HepG2 (cell line): ENCODE data around the gene SLC25A18. TPM values are rescaled to one million over a fixed set of nuclear protein-coding genes. Genes with fewer than 3 reads are reported as not detected.
A peak's percentile ranks its signal among the peaks of the same experiment; 100 is the strongest.

ENCODE experiments used
- ATAC-seq: fragments of 200-7000 bp; cut with Tn5 transposase; 3 replicates; pipeline ENCODE4 v1.9.1; 2020; ENCODE audit warnings: mild to moderate bottlenecking, moderate library complexity
- BruUV-seq: library from RNA; stranded (reverse); fragments of 400-500 nt; replicated peaks from 2 replicates; lab custom pipeline; 2021; lab: Mats Ljungman, UMichigan
- CTCF ChIA-PET: fragments of 300-600 bp; formaldehyde crosslinking; extraction: SDS; loops from one replicate; lab custom pipeline; 2021; ENCODE audit warnings: low total read pairs, inconsistent platforms, low intra/inter-chr PET ratio; lab: Yijun Ruan, JAX
- POLR2A ChIA-PET: fragments of 350-600 bp; sonication (Branson Sonifier 250); formaldehyde crosslinking; loops from one replicate; lab custom pipeline; 2020; ENCODE audit warnings: antibody characterized with exemption, inconsistent platforms; lab: Yijun Ruan, JAX
- DNase-seq: peaks from one replicate; pipeline ENCODE4 v3.0.0-alpha.2; 2015; ENCODE audit warnings: low spot score
- FAIRE-seq: peaks from 3 replicates; lab custom pipeline; 2011; peaks lifted over from hg19 to GRCh38; lab: Jason Lieb, UNC
- H2AFZ ChIP-seq: one replicate; pipeline ENCODE4 v1.6.1; 2011; ENCODE audit warnings: low read length, inconsistent platforms
- H3K27ac ChIP-seq: fragments of 300-600 bp; 3 replicates; pipeline ENCODE4 v1.8.0; 2011; ENCODE audit warnings: mixed run types, mild to moderate bottlenecking, mixed read lengths, low read length, inconsistent platforms; ENCODE audit not compliant: insufficient read depth; ENCODE audit errors: extremely low read length
- H3K27me3 ChIP-seq, 2 experiments: fragments of 200-600 bp in 1 of 2; 2 replicates in 1 of 2; 3 replicates in 1 of 2; pipeline versions ENCODE4 v1.6.0 to v1.8.0; 2011; ENCODE audit warnings: low read length in 2 of 2, mild to moderate bottlenecking in 2 of 2, moderate library complexity in 2 of 2, inconsistent platforms in 1 of 2; ENCODE audit not compliant: insufficient read depth in 2 of 2, control insufficient read depth in 1 of 2
- H3K36me3 ChIP-seq, 2 experiments: fragments of 200-600 bp in 1 of 2; replicated peaks in 1 of 2; 2 replicates in 1 of 2; 3 replicates in 1 of 2; pipeline versions ENCODE4 v1.5.1 to v1.8.0; 2011; ENCODE audit warnings: low read length in 2 of 2, inconsistent platforms in 1 of 2; ENCODE audit not compliant: insufficient read depth in 2 of 2, control insufficient read depth in 1 of 2
- H3K4me1 ChIP-seq: 2 replicates; pipeline ENCODE4 v1.5.1; 2012; ENCODE audit warnings: low read length, inconsistent platforms; ENCODE audit not compliant: insufficient read depth
- H3K4me2 ChIP-seq: 2 replicates; pipeline ENCODE4 v1.6.0; 2011; ENCODE audit warnings: low read depth, low read length, inconsistent platforms
- H3K4me3 ChIP-seq, 3 experiments: fragments of 200-600 bp in 1 of 3; sonication (generic), shearing (Covaris generic) in 1 of 3; replicated peaks in 1 of 3; 2 replicates each; pipeline ENCODE4 v1.5.1; 2011 to 2016; ENCODE audit warnings: low read length in 3 of 3, inconsistent platforms in 2 of 3, low read depth in 2 of 3, mild to moderate bottlenecking in 2 of 3, control low read depth in 1 of 3, mixed read lengths in 1 of 3; ENCODE audit not compliant: insufficient read depth in 1 of 3
- H3K79me2 ChIP-seq: one replicate; pipeline ENCODE4 v1.6.1; 2011; ENCODE audit warnings: low read length, inconsistent platforms; ENCODE audit not compliant: insufficient read depth
- H3K9ac ChIP-seq: 2 replicates; pipeline ENCODE4 v1.6.0; 2011; ENCODE audit warnings: mild to moderate bottlenecking, low read depth, low read length, inconsistent platforms; ENCODE audit not compliant: insufficient read depth
- H3K9me3 ChIP-seq: 2 replicates; pipeline ENCODE4 v1.5.1; 2012; ENCODE audit warnings: mild to moderate bottlenecking, low read length
- H4K20me1 ChIP-seq: 2 replicates; pipeline ENCODE4 v1.6.0; 2011; ENCODE audit warnings: inconsistent platforms, mild to moderate bottlenecking, low read length, moderate library complexity; ENCODE audit not compliant: insufficient read depth
- GFI1 ChIP-seq: sonication (generic); formaldehyde crosslinking; IDR thresholded peaks from 2 replicates; pipeline ENCODE4 v1.5.0; 2020; ENCODE audit warnings: missing genetic modification reagents, mild to moderate bottlenecking, borderline replicate concordance
- IRF1 ChIP-seq: sonication (generic); formaldehyde crosslinking; IDR thresholded peaks from 2 replicates; pipeline ENCODE4 v1.4.0; 2020; ENCODE audit warnings: low read depth, mild to moderate bottlenecking, missing genetic modification reagents
- MBNL3 ChIP-seq: fragments of 250-450 bp; sonication (Bioruptor Pico); conservative IDR thresholded peaks from 2 replicates; pipeline ENCODE4 v1.8.0; 2022; ENCODE audit warnings: mild to moderate bottlenecking, inconsistent platforms
- MTF2 ChIP-seq: sonication (generic); formaldehyde crosslinking; IDR thresholded peaks from 2 replicates; pipeline ENCODE4 v1.5.0; 2020; ENCODE audit warnings: missing genetic modification reagents, borderline replicate concordance
- NFATC3 ChIP-seq: sonication (generic); formaldehyde crosslinking; IDR thresholded peaks from 2 replicates; pipeline ENCODE4 v1.5.1; 2020; ENCODE audit warnings: mild to moderate bottlenecking, missing genetic modification reagents
- PITX1 ChIP-seq: sonication (generic); formaldehyde crosslinking; IDR thresholded peaks from 2 replicates; pipeline ENCODE4 v1.5.1; 2020; ENCODE audit warnings: mild to moderate bottlenecking, missing genetic modification reagents
- SRF ChIP-seq: IDR thresholded peaks from 2 replicates; pipeline ENCODE4 v1.6.1; 2011; ENCODE audit warnings: mild to moderate bottlenecking, low read depth, low read length, moderate library complexity
- ZBTB49 ChIP-seq: sonication (generic); formaldehyde crosslinking; IDR thresholded peaks from 2 replicates; pipeline ENCODE4 v1.4.0; 2020; ENCODE audit warnings: missing genetic modification reagents, borderline replicate concordance
- ZMYM3 ChIP-seq: sonication (generic); formaldehyde crosslinking; IDR thresholded peaks from 2 replicates; pipeline ENCODE4 v1.5.1; 2020; ENCODE audit warnings: mild to moderate bottlenecking, missing genetic modification reagents
- ZNF318 ChIP-seq: sonication (generic); formaldehyde crosslinking; IDR thresholded peaks from 2 replicates; pipeline ENCODE4 v1.4.0; 2020; ENCODE audit warnings: mild to moderate bottlenecking, missing genetic modification reagents
- ZNF83 ChIP-seq: sonication (generic); formaldehyde crosslinking; IDR thresholded peaks from 2 replicates; pipeline ENCODE4 v1.4.0; 2020; ENCODE audit warnings: missing genetic modification reagents, mild to moderate bottlenecking, borderline replicate concordance
- WGBS: methylation state at CpG from one replicate; pipeline ENCODE4 v1.1.6; 2017; ENCODE audit warnings: low lambda C conversion rate; 5-methylcytosine and 5-hydroxymethylcytosine counted together
- in situ Hi-C: cut with HindIII; loops from 2 replicates; pipeline ENCODE4 v1.10.0; 2017; ENCODE audit warnings: low pct_unique_long_range_greater_than_20kb; ENCODE audit not compliant: extremely low pct_ligation_motif_present
- intact Hi-C: fragments of 100-400 bp; cut with micrococcal nuclease; formaldehyde crosslinking; loops from one replicate; pipeline ENCODE4 v1.10.0; 2022; ENCODE audit not compliant: unreplicated experiment
- polyA plus RNA-seq, 8 experiments: library from polyadenylated mRNA; depleted of rRNA in 3 of 8; stranded (reverse) in 7 of 8; unstranded in 1 of 8; fragments of >200 nt; fragmentation: Illumina TruSeq in 4 of 8; extraction: Trizol in 4 of 8; gene quantifications; 2 replicates each; pipeline versions ENCODE4 v1.2.1 to v1.2.3, GENCODE V29; 2011 to 2016; ENCODE audit warnings: low read depth in 4 of 8, missing spikeins in 1 of 8, mixed read lengths in 1 of 8; ENCODE audit not compliant: insufficient read depth in 1 of 8
- total RNA-seq, 5 experiments: library from RNA; depleted of rRNA; stranded (reverse); fragments of >200 nt; fragmentation: Illumina TruSeq; extraction: Trizol; gene quantifications; 2 replicates each; pipeline ENCODE4 v1.2.3, GENCODE V29; 2016; ENCODE audit warnings: low read depth in 1 of 5

SLC25A18 gene
- total and polyA plus RNA-seq, 2 of the 13 experiments (the other 11 are each of a cell fraction or from before 2014, with no cell fraction given), result 0.28 to 0.75 TPM

- TF ChIP-seq ZNF318 (CRISPR knock-in tag), result no peak
- TF ChIP-seq, all 625 proteins: peak for 0
These were observed 4.1 kb upstream of the SLC25A18 start (continued) for GRCh38 chr22:17559188-17559587.

GRCh38 chr22:17563936-17564391, 666 bp downstream of the SLC25A18 start:
- no peaks in the 10 kb centered on the region for H3K79me2 ChIP-seq
- no peak overlapping the region for H3K4me3 ChIP-seq
- peak overlapping the region; percentile 78; the same call in 1 of the 2 replicates for H3K4me2 ChIP-seq
- no peak for TF ChIP-seq IRF1
- TF ChIP-seq NFATC3 (CRISPR knock-in tag), result no peak
- no peak for TF ChIP-seq ZNF83 (CRISPR knock-in tag)
- TF ChIP-seq MBNL3 (CRISPR knock-in tag), result no peak
- TF ChIP-seq PITX1 (CRISPR knock-in tag), result no peak
- no peak for TF ChIP-seq MTF2
- TF ChIP-seq SRF, result no peak
- no peak for TF ChIP-seq ZMYM3 (CRISPR knock-in tag)
- TF ChIP-seq ZBTB49 (CRISPR knock-in tag), result no peak
- TF ChIP-seq GFI1 (CRISPR knock-in tag), result no peak
- ChIA-PET POLR2A (interaction anchor here (1.5 kb wide), 1 partner anchor 514 kb away, joined by 3 read pairs; the partner anchor contains the start of gene PEX26), CTCF (no interaction called here)
- no peaks in the 10 kb centered on the region for H4K20me1 ChIP-seq
- DNase-seq, result no peak
- no peak overlapping the region for H3K27ac ChIP-seq
- BruUV-seq, result no TSS peak
- ATAC-seq, result no peak
- intact Hi-C loops, result no loop called here
- H3K4me1 ChIP-seq, result peaks cover 29% of the 10 kb centered on the region
- H3K9me3 ChIP-seq, result no peaks in the 10 kb centered on the region
- WGBS, result 66% methylated on average over 11 of the region's 11 CpGs
- no peaks in the 10 kb centered on the region for H3K36me3 ChIP-seq
- in situ Hi-C loops, result no loop called here
- no peak for FAIRE-seq
- no peaks in the 10 kb centered on the region; a peak in 1 of 5 replicates for H3K27me3 ChIP-seq
- no peak overlapping the region for H3K9ac ChIP-seq
- no peak overlapping the region for H2AFZ ChIP-seq
